Uterus (tissue), 2 donors: ENCODE measurements around the gene IREB2.

Source experiments
- POLR2A ChIP-seq, 2 donors: fragments of 450-650 bp; IDR thresholded peaks; one replicate each; pipeline ENCODE4 v1.6.1; 2016; ENCODE audit warnings: antibody characterized with exemption in 2 of 2, mild to moderate bottlenecking in 1 of 2, moderate library complexity in 1 of 2
- TF ChIP-seq, protein P1 (sequence below), 4 experiments: fragments of 200-600 bp in 2 of 4; fragments of 450-650 bp in 2 of 4; sonication (generic) in 2 of 4; IDR thresholded peaks; one replicate each; pipeline ENCODE4 v1.5.1; 2016 to 2019; ENCODE audit warnings: antibody characterized with exemption in 4 of 4, mild to moderate bottlenecking in 2 of 4, moderate library complexity in 1 of 4

GRCh38 chr15:78440375-78441373 lies 2.7 kb downstream of the IREB2 start:
- TF ChIP-seq, protein P1, sequence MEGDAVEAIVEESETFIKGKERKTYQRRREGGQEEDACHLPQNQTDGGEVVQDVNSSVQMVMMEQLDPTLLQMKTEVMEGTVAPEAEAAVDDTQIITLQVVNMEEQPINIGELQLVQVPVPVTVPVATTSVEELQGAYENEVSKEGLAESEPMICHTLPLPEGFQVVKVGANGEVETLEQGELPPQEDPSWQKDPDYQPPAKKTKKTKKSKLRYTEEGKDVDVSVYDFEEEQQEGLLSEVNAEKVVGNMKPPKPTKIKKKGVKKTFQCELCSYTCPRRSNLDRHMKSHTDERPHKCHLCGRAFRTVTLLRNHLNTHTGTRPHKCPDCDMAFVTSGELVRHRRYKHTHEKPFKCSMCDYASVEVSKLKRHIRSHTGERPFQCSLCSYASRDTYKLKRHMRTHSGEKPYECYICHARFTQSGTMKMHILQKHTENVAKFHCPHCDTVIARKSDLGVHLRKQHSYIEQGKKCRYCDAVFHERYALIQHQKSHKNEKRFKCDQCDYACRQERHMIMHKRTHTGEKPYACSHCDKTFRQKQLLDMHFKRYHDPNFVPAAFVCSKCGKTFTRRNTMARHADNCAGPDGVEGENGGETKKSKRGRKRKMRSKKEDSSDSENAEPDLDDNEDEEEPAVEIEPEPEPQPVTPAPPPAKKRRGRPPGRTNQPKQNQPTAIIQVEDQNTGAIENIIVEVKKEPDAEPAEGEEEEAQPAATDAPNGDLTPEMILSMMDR (IDR thresholded peaks at IDR 0.05) = no peak
- no peak for TF ChIP-seq POLR2A (IDR thresholded peaks at IDR 0.05)
